HEK293T (cell line): ENCODE measurements around the gene TBX10.
"Not testable (repeated sequence)": the region's sequence is repeated elsewhere in the genome, so short reads cannot be mapped to it uniquely, and the experiment has no call there.

Experiments
- CTCF ChIA-PET: fragments of 350-600 bp; formaldehyde crosslinking; extraction: SDS; loops from one replicate; lab custom pipeline; 2021; ENCODE audit warnings: antibody characterized with exemption, inconsistent platforms; lab: Yijun Ruan, JAX
- POLR2A ChIA-PET: fragments of 350-600 bp; formaldehyde crosslinking; extraction: SDS; loops from one replicate; lab custom pipeline; 2020; ENCODE audit warnings: antibody characterized with exemption, inconsistent platforms; lab: Yijun Ruan, JAX
- DNase-seq: peaks from one replicate; pipeline ENCODE4 v3.0.0; 2012; ENCODE audit warnings: mixed read lengths; ENCODE audit errors: extremely low spot score
- ARNT ChIP-seq: fragments of 450-650 bp; IDR thresholded peaks from 2 replicates; pipeline ENCODE4 v1.6.1; 2017; ENCODE audit warnings: mild to moderate bottlenecking
- BHLHE40 ChIP-seq: fragments of 450-650 bp; IDR thresholded peaks from 2 replicates; pipeline ENCODE4 v1.6.1; 2016; ENCODE audit warnings: mild to moderate bottlenecking, moderate library complexity, borderline replicate concordance
- CTBP1 ChIP-seq: fragments of 450-650 bp; IDR thresholded peaks from 2 replicates; pipeline ENCODE4 v1.6.1; 2016; ENCODE audit warnings: borderline replicate concordance
- ELF4 ChIP-seq: fragments of 450-650 bp; IDR thresholded peaks from 2 replicates; pipeline ENCODE4 v1.6.1; 2017; ENCODE audit warnings: antibody characterized with exemption
- FOXA1 ChIP-seq: fragments of 450-650 bp; IDR thresholded peaks from 2 replicates; pipeline ENCODE4 v1.6.1; 2016; ENCODE audit warnings: mild to moderate bottlenecking
- FOXK2 ChIP-seq: fragments of 450-650 bp; IDR thresholded peaks from 2 replicates; pipeline ENCODE4 v1.6.1; 2016; ENCODE audit warnings: mild to moderate bottlenecking
- FOXM1 ChIP-seq: fragments of 450-650 bp; IDR thresholded peaks from 2 replicates; pipeline ENCODE4 v1.6.1; 2017; ENCODE audit warnings: mild to moderate bottlenecking, borderline replicate concordance
- HDGF ChIP-seq: fragments of 450-650 bp; IDR thresholded peaks from 2 replicates; pipeline ENCODE4 v1.6.1; 2017; ENCODE audit warnings: antibody characterized with exemption, borderline replicate concordance
- L3MBTL2 ChIP-seq: fragments of 450-650 bp; conservative IDR thresholded peaks from 2 replicates; pipeline ENCODE4 v1.6.1; 2016; ENCODE audit warnings: mild to moderate bottlenecking
- LEF1 ChIP-seq: fragments of 450-650 bp; IDR thresholded peaks from 2 replicates; pipeline ENCODE4 v1.6.1; 2017; ENCODE audit warnings: mild to moderate bottlenecking, borderline replicate concordance
- NFRKB ChIP-seq: fragments of 450-650 bp; IDR thresholded peaks from 2 replicates; pipeline ENCODE4 v1.6.1; 2016; ENCODE audit warnings: mild to moderate bottlenecking, moderate library complexity
- SP1 ChIP-seq: fragments of 450-650 bp; IDR thresholded peaks from 2 replicates; pipeline ENCODE4 v1.6.1; 2017
- SUZ12 ChIP-seq: fragments of 450-650 bp; IDR thresholded peaks from 2 replicates; pipeline ENCODE4 v1.6.1; 2016; ENCODE audit warnings: mild to moderate bottlenecking
- TARDBP ChIP-seq: fragments of 450-650 bp; IDR thresholded peaks from 2 replicates; pipeline ENCODE4 v1.6.1; 2016
- ZNF384 ChIP-seq: fragments of 450-650 bp; IDR thresholded peaks from 2 replicates; pipeline ENCODE4 v1.6.1; 2016
- TF ChIP-seq, protein P1 (sequence below): fragments of 450-650 bp; IDR thresholded peaks from 2 replicates; pipeline ENCODE4 v1.6.1; 2016

Gene TBX10

DNA sequence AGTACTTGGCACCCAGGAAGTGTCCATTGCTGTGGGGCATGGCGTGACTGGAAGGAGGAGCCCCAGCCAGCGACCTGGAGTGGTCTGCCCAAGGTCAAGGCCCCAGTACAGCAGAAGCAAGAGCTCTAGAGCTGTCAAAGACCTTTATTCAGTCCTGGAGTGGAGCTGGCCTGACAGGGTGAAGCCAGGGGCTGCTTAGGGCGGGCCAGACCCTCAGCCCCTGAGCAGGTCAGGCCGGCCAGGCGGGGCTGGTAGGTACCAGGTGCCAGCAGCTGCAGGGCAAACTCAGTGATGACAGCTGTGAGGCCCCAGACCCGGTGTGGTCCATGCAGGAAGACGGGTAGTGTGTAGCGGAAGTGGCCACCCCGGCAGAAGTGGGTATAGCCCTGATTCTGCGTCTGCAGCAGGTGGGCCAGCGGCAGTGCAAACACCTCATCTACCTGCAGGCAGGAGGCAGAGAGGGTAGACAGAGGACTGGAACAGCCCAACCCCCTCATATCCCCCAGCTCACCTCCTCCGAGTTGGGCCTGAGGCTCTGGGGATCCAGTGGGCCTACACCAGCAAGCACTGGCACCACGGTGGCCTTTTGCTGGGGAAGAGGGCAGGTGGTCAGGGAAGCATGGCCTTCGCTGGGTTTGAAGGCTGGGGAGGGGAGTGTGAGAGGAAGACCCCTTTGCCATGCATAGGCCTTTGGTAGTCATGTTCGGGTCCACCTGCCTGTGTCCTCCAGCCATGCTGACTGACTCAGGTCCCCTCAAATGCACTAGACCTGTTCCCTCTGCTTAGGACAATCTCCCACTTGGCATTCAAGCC is 11.5 kb downstream of the TBX10 start:
- DNase-seq = no peak
- POLR2A ChIA-PET = interaction anchor here (1.3 kb wide), 1 partner anchor 15 kb away, joined by 3 read pairs; no protein-coding TSS in a partner anchor
- TF ChIP-seq BHLHE40 (no peak), L3MBTL2 (no peak), TARDBP (no peak), FOXA1 (no peak), ARNT (no peak), ZNF384 (no peak), HDGF (no peak), ELF4 (no peak), FOXM1 (no peak), FOXK2 (no peak)
- TF ChIP-seq, protein P1, sequence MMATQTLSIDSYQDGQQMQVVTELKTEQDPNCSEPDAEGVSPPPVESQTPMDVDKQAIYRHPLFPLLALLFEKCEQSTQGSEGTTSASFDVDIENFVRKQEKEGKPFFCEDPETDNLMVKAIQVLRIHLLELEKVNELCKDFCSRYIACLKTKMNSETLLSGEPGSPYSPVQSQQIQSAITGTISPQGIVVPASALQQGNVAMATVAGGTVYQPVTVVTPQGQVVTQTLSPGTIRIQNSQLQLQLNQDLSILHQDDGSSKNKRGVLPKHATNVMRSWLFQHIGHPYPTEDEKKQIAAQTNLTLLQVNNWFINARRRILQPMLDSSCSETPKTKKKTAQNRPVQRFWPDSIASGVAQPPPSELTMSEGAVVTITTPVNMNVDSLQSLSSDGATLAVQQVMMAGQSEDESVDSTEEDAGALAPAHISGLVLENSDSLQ = no peak
- CTCF ChIA-PET = interaction anchor here (1.5 to 3.4 kb wide), 5 partner anchors 8 to 37 kb away, joined by 3 to 15 read pairs (median 10); partner anchors contain the start of gene ACY3

- CTCF ChIA-PET = interaction anchor here (1.6 kb wide), 1 partner anchor 13 kb away, joined by 6 read pairs; no protein-coding TSS in a partner anchor
- POLR2A ChIA-PET = interaction anchor here (1.3 kb wide), 1 partner anchor 14 kb away, joined by 3 read pairs; no protein-coding TSS in a partner anchor
Observed at GRCh38 chr11:67627441-67627811, 12.1 kb downstream of the TBX10 start.

DNA sequence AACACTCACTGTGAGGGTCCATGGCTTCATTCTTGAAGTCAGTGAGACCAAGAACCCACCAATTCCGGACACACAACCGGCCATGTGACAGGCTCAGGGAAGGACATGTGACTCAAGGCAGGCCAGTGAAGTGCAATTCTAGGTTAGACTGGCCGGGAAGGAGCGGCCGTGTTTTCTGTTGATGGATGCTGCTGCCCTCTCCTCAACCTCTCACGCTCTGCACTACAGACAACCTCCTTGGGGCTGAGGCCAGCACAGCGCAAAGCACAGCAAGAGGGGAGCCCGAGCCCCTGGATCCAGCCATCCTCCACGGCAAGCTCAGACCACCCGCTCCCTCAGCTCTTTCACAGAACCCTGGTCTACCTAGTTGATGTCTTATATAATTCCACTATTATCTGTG is 12.6 kb downstream of the TBX10 start:
- no peak for DNase-seq
- POLR2A ChIA-PET = interaction anchor here (1.3 kb wide), 1 partner anchor 14 kb away, joined by 3 read pairs; no protein-coding TSS in a partner anchor

More at GRCh38 chr11:67627441-67627811, 12.1 kb downstream of the TBX10 start:
- TF ChIP-seq BHLHE40 (no peak), NFRKB (no peak), SUZ12 (no peak), ZNF384 (no peak), FOXM1 (no peak), HDGF (no peak), FOXK2 (no peak), CTBP1 (no peak), ELF4 (no peak), SP1 (no peak), FOXA1 (no peak), TARDBP (no peak), LEF1 (no peak), L3MBTL2 (no peak), ARNT (no peak)
- TF ChIP-seq, protein P1 = no peak
- no peak for DNase-seq

GRCh38 chr11:67626131-67626833 is 13.3 kb downstream of the TBX10 start:
- POLR2A ChIA-PET, DNase-seq: not testable (repeated sequence)
- CTCF ChIA-PET = interaction anchor here (1.6 kb wide), 1 partner anchor 12 kb away, joined by 6 read pairs; no protein-coding TSS in a partner anchor

More for the DNA sequence above, 12.6 kb downstream of the TBX10 start:
- no peak for TF ChIP-seq ARNT
- no peak for TF ChIP-seq ZNF384
- no peak for TF ChIP-seq HDGF
- no peak for TF ChIP-seq FOXK2
- no peak for TF ChIP-seq NFRKB
- no peak for TF ChIP-seq SUZ12
- TF ChIP-seq LEF1 = no peak
- no peak for TF ChIP-seq SP1
- TF ChIP-seq ELF4 = no peak
- no peak for TF ChIP-seq BHLHE40
- TF ChIP-seq TARDBP = no peak
- no peak for TF ChIP-seq L3MBTL2
- CTCF ChIA-PET = interaction anchor here (1.6 kb wide), 1 partner anchor 12 kb away, joined by 6 read pairs; no protein-coding TSS in a partner anchor

GRCh38 chr11:67623795-67624194 is 15.8 kb downstream of the TBX10 start:
- POLR2A ChIA-PET, DNase-seq, CTCF ChIA-PET: not testable (repeated sequence)

- DNase-seq, CTCF ChIA-PET, POLR2A ChIA-PET: not testable (repeated sequence)
Observed at GRCh38 chr11:67622905-67623304, 16.7 kb downstream of the TBX10 start.

GRCh38 chr11:67621928-67622327 is 17.6 kb downstream of the TBX10 start:
- DNase-seq = not testable (repeated sequence)
- CTCF ChIA-PET = interaction anchor here (0.6 kb wide), 1 partner anchor 14 kb away, joined by 4 read pairs; no protein-coding TSS in a partner anchor
- POLR2A ChIA-PET = interaction anchor here (1.0 kb wide), 1 partner anchor 8 kb away, joined by 3 read pairs; the partner anchor contains the start of gene NUDT8

GRCh38 chr11:67620621-67621020 is 18.9 kb downstream of the TBX10 start:
- POLR2A ChIA-PET, DNase-seq: not testable (repeated sequence)

DNA sequence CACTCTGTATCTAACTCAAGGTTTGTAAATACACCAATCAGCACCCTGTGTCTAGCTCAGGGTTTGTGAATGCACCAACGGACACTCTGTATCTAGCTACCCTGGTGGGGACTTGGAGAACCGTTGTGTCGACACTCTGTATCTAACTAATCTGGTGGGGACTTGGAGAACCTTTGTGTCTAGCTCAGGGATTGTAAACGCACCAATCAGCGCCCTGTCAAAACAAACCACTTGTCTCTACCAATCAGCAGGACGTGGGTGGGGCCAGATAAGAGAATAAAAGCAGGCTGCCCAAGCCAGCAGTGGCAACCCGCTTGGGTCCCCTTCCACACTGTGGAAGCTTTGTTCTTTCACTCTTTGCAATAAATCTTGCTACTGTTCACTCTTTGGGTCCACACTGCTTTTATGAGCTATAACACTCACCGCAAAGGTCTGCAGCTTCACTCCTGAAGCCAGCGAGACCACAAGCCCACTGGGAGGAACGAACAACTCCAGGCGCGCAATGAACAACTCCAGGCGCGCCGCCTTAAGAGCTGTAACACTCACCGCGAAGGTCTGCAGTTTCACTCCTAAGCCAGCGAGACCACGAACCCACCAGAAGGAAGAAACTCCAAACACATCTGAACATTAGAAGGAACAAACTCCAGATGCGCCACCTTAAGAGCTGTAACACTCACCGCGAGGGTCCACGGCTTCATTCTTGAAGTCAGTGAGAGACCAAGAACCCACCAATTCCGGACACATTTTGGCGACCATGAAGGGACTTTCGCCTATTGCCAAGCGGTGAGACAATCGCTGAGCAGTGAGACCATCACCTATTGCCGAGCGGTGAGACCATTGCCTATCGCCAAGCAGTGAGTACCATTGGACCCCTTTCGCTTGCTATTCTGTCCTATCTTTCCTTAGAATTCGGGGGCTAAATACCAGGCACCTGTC is 19.6 kb downstream of the TBX10 start:
- CTCF ChIA-PET = interaction anchor here (0.9 kb wide), 1 partner anchor 9 kb away, joined by 3 read pairs; the partner anchor contains the start of gene NUDT8
- POLR2A ChIA-PET = not testable (repeated sequence)

More at GRCh38 chr11:67620621-67621020, 18.9 kb downstream of the TBX10 start:
- CTCF ChIA-PET = interaction anchor here (0.9 kb wide), 1 partner anchor 8 kb away, joined by 3 read pairs; the partner anchor contains the start of gene NUDT8

GRCh38 chr11:67618901-67619659 is 20.5 kb downstream of the TBX10 start:
- POLR2A ChIA-PET, CTCF ChIA-PET, DNase-seq: not testable (repeated sequence)

More for the DNA sequence above, 19.6 kb downstream of the TBX10 start:
- not testable (repeated sequence) for DNase-seq
